CD4-positive, alpha-beta T cell treated with Interleukin-17A for 4 hours (primary cell): Measurements from ENCODE around the gene NCEH1.

Experiments used
- DNase-seq: peaks from one replicate; pipeline ENCODE4 v3.0.0-alpha.2; 2020; ENCODE audit warnings: mixed read lengths

NCEH1 gene

DNA sequence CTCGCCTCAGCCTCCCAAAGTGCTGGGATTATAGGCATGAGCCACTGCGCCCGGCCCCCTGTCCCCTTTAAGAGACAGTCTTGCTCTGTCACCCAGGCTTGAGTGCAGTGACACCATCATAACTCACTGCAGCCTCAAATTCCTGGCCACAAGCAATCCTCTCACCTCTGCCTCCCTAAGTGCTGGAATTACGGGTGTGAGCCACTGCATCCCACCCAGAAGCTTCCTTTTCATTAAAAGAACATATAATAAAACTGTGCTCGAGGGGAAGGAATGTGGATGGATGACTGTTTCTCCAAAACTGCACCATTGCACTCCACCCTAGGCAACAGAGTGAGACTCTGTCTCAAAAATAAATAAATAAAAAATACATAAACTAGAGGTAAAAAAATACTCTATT lies 70.1 kb downstream of the NCEH1 start:
- no peak for DNase-seq

DNA sequence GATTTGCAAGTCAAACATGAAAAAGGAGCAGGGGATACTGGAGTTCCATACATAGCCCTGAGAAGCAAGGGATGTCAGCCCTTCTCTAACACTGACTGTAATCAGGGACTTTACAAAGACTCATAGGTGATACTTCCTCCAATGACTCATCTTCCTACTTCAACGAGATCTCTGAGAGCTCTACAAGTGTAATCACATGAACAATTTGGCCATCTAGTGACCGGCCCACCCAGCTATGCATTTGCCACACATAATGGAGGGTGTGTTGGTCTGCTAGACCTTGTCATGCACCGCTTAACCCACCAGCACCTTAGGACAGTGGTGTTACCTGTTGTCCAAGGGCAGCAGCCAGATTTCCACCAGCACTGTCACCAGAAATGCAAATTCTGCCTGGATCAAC lies 75.3 kb downstream of the NCEH1 start:
- DNase-seq = no peak

DNA sequence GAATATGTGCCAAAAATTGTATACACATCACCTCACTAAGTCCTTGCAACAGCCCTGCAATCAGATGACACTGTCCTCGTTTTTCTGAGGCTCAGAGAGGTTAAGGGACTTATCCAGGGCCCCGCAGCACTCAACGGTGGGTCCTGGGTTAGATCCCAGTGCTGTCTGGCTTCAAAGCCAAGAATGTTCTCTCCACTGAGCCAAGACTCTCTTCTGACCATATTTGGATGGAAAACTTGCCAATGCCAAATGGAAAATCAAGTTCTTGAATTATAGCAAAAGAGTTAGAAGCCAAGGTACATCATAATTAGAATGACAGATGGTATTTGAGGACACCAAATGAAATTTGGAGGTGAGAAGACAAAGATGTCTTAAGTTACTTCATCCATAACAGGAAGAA lies 75.9 kb downstream of the NCEH1 start:
- no peak for DNase-seq

DNA sequence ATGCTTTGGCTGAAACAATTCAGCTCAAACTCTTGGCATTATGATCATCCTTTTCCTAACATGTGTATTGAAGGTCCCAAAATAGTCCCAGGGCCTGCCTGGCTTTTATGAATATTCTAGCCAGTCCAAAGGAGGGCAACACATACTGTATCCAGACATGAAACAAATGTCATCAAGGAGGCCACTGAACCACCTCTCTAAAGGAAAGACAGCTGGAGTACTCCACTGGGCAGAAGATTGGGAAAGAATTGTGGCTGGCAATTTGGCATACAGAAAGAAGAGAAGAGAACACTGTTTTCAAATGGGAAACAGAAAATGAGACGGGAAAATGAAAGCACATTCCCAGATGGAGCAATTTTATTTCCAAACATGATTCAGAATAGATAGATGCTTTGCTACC lies 80.6 kb downstream of the NCEH1 start:
- no peak for DNase-seq

DNA sequence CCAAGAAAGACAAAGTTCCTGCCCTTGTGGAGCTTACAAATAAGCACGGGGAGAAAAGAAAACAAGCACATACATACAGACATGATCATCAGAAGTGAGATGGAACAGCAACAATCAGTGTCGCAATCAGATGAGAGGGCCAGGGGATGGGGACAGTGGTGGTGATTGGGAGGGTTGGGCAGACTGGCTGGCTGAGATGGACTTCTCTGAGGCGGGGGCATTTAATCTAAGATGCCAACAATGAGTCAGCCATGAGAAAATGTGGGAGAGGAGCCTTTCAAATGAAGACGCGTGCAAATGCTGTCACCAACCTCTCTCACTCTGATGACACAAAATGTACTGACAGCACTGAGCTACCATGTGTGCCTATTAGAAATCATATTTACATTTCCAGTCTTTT lies 81.4 kb downstream of the NCEH1 start:
- DNase-seq = no peak

DNA sequence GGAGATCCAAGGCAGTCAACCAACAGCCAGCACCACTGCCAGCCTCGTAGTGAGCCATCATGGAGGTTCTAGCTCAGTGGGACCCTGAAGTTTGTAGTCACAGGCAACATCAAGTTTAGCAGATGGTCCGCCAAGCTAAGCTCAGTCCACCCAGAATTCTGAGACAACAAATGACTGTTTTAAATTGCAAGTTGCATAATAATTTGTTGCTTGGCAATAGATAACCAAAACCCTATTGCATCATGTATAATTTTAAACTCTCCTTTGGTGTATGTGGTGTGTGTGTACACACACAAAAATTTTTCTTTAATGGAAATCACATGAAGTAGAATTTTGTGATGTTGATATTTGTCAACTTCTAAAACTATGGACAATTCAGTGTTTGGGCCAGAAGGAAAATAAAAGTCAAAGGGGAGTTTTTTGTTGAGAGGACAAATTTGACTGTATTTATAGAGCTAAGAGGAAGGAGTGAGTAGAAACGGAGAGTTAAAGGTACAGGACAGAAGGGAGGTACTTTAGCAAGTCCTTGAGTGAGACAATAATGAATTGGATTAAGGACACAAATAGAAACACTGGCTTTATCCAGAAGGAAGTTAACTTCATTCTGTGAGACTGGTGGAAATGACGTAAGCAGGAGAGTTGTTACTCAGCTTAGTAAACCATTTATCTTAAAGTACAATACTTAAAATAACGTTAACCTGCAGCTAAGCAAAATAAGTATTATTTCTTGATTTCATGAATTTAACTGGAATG lies 83.6 kb downstream of the NCEH1 start:
- no peak for DNase-seq

DNA sequence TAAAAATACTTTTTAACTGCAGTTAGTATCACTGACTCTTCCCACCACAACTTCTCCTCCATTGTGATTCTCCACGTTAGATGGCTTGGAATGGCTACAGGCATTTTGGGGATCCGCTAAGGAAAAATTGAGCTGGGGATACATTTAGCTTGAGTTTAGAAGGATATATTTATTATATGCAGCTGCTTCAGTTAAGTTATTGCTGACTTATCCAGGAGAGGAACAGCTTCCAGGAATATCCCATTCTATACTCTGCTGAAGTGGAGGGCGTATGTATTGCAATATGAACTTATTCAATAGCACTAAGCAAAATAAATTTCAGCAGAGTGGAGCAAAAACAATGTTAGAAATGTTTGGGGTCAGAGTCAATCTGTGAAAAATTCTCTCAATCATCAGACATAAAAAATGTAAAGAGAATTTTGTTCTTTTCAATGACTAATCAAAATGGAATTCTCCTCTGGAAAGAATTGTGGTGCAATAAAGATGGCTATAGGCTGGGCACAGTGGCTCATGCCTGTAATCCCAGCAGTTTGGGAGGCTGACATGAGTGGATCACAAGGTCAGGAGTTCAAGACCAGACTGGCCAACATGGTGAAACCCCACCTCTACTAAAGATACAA lies 84.7 kb downstream of the NCEH1 start:
- no peak for DNase-seq

DNA sequence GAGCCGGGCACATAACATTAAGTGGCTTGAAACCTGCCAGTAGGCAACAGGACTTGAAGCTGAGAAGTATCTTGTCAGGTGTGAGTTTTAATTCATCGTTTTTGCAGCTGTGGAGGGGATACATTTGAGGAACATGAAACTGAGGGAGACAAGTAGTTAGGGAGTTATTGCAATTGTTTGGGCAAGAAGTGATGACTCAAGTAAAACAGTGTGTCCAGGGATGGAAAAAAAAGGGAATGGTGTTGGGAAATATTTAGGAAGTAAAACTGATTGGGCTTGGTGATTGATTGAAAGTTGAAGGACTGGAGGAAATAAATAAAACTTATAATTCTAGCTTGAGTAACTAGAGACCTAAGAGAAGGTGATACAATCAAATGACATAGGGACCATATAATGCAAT lies 85.5 kb downstream of the NCEH1 start:
- no peak for DNase-seq

DNA sequence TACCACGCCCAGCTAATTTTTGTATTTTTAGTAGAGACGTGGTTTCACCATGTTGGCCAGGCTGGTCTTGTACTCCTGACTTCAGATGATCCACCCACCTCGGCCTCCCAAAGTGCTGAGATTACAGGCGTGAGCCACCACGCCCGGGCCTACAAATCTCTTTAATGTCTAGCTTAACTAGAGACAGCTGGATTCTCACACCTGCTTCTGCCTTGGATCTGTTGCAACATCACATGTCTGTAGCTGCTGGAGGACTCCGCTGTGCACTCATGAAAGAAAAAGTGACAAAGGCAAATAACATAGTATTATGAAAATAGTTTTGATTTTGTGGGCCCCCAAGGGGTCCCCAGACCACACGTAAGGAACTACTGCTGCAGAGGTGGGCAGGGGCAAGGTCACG lies 85.9 kb downstream of the NCEH1 start:
- DNase-seq = no peak

DNA sequence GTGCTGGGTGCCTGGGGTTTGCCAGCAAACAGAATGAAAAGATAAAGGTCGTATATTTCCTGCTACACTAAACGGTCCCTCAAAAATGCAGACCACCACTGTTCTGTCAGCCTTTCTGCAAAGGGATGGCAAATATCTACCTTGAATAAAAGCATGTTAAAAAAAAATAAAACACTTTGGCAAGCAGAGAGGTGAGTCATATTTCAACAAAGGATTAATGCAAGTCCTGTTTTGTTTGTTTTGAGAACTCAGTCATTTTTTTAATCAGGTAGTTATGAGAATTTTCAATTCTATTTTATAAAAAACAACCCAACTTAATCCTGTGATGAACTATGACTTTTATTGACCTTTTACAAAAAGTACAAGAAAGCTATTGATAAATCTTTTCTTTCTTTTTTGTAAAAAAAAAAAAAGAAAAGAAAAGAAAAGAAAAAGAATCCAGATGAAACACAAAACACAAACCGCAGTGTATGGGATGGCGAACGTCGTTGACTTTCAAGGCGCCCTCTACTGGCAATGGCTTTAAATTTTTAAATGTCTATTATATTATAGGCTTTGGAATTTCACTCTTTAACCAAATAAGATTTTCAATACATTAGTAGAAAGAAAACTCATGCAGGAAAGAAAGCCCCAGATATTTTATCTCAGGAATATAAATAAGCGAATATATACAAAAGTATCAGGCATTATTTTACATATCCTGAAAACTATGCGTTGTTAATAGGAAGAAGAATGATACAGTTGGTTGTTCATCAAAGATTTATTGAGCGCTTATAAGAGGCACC lies 87.8 kb downstream of the NCEH1 start:
- DNase-seq = peak; percentile 65

DNA sequence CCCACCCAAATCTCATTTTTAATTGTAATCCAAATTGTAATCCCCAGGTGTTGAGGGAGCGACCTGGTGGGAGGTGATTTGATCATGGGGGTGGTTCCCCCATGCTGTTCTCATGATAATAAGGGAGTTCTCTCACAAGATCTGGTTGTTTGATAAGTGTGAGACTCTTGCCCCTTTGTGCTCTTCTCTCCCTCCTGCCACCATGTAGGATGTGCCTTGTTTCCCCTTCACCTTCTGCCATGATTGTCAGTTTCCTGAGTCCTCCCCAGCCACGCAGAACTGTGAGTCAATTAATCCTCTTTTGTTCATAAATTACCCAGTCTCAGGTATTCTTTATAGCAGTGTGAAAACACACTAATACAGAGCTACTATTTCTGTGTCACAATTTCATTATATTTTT lies 88.7 kb downstream of the NCEH1 start:
- no peak for DNase-seq

DNA sequence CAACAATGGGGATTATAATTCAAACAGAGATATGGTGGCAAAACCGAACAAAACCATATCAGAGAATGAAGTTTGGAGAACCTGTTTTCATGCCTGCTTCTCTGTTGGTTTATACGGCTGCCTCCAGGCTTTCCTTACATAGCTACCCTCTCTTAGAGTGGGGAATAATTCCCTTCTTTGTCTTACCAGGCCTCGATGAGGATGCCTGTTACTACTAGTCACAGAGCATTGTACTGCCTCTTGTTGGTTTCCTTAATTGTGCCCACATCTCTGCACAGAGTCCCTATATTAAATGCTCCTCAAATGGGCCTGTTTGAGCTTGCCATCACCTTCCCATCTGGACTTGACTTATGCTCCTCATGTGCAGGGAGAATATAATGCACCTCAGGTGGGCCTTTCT lies 92.9 kb downstream of the NCEH1 start:
- DNase-seq = no peak

DNA sequence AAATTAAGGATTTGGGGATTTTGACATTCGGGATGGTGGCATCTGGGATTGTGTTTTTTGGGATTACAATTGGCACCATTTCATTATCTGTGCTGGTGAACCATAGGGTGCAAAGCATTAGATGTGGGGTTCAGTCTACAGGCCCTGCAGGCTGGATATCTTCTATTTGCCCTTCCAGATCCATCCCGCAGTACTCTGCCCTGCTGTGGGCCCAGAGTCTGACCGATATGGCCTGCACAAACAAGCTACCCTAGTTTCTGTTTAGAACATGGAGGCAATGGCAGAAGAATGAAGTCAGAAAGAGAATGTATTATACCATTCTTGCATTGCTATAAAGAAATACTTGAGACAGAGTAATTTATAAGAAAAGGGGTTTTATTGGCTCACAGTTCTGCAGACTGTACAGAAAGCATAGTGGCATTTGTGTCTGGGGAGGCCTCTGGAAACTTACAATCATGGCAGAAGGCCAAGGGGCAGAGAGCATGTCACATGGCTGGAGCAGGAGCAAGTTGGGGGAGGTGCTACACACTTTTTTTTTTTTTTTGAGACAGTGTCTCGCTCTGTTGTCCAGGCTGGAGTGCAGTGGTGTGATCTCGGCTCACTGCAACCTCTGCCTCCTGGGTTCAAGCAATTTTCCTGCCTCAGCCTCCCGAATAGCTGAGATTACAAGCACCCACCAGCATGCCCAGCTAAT lies 93.7 kb downstream of the NCEH1 start:
- DNase-seq = no peak

DNA sequence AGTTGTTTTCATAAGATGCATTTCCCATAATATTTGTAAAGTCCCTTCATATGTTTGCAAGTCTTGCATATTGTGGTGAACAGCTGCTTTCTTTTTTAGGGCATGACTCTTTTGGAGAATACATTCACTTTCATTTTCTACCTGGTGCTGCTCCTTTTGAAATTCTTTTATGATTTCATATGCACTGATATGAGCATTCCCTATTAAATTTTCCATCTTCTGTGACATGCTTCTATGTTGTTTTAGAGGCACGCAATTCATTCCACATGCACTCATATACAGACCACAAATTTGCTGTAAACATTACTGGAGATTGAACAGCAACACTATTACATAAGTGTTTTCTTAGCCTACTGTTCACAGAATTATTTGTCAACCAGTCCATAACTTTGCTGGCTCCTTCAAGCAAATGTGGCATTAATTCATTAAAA lies 94.8 kb downstream of the NCEH1 start:
- DNase-seq = no peak

DNA sequence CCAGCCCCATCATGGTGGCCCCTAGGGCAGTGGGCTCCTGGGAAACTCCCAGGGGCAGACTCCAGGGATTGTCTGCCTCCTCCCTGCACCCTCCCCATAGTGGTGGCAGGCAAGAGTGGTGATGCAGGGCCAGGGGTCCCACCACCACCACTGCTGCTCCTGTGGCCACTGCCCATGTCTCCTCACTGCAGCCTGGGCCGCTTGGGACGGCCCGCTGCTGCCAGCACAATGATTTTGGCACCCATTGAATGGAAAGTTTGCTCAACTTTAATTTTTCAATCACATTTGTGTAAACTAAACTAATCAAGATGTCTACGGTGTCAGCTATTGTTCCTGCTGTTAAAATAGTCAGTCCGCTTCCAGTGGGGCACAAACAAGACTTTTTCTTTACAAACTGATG lies 95.6 kb downstream of the NCEH1 start:
- no peak for DNase-seq

DNA sequence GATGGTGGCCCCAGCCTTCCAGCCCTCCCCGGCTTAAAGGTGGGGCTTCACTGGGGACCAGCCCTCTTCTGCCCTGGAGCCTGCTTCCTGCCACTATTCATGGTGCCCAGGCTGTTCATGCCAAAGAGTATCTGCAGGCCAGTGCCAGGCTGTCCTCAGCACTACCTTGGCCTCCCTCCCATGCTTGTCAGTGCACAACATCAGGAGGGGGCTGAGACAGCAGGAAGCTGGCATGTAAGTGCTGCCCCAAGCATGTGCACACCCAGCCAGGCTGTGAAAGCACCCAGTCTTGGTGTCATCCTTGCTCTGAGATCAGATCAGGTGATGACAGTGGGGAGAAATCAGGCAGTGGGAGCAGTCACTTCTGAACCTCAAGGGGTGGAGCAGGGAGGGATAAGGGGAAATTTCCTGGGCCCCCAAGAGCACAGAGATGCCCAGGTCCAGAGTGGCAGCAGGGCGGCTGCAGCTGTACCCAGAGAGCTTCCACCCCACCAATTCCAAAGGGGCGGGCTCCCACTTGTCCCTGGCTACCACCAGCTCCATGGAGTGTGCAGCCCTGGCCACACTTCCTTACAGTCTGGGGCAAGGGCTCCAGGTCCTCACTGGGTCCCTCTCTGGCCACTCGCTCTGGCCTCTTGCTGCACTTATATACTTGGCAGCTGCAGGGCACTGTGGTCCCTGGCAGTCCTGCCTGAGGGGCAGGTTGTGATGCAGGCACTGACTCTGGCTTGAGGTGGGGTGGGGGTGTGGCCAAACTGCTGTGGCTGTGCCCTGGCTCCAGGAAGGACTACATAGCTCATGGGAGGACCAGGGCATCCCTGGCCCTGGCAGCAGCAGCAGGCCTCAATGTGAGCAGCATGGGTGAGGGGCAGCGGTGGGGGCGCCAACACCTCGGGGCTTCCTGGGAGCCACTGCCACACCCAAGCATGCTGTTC lies 96.3 kb downstream of the NCEH1 start:
- no peak for DNase-seq

DNA sequence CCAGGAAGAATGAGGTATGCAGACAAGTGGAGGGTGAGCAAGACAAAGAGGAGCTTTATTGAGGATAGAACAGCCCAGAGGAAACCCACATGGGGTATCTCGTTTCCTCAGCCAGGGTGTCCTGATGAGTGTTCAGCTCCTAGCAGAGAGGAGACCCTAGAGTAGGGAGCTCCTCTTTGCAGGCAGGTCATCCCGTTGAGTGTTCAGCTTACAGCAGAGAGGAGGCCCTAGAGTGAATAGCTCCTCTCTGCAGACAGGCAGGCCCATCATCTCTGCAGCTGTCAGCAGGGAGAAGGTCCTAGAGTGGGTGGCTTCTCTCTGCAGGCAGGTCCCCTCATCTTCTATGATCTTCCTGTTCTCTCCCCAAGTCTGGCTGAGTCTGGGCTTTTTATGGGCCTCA lies 97.0 kb downstream of the NCEH1 start:
- DNase-seq = no peak

DNA sequence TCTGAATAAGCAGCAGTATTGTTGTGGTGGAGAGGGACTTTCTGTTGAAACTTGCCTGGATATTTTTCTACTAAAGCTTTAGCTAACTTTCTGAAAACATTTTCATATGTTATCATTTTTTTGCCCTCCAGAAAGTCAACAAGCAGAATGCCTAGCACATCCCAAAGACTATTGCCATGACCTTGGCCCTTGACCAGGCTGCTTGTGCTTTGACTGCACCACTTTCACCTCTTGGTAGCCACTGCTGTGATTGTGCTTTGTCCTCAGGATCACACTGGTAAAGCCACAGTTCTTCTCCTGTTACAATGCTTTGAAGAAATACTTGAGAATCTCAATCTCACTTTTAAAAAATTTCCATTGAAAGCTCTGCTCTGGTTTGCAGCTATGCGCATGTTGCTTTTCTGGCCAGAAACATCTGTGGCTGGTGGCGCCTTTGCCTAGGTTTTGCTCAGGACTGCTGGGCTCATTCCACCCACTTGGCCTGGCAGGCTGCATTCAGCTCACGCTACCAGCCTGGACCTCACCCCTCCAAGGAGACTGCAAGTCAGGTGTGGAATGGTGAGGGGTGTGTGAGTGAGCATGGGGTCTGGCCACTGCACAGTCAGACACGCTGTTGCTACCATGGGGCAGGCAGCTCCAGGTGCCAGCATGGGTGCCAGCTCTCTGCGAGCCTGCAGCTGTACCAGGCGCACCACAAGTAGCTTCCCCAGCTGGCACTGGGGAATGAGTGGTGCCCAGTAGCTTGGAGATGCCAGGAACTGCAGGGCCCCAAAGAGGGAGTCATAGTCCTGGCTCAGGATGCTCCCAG lies 97.8 kb downstream of the NCEH1 start:
- DNase-seq = no peak

DNA sequence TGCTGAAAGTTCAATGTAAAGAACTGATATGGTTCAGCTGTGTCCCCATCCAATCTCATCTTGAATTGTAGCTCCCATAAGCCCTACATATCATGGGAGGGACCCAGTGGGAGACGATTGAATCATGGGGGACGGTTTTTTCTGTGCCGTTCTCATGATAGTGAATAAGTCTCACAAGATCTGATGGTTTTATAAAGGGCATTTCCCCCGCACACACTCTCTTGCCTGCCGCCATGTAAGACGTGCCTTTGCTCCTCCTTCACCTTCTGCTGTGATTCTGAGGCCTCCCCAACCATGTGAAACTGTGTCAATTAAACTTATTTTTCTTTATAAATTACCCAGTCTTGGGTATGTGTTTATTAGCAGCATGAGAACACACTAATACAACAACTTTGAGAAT lies 101.1 kb downstream of the NCEH1 start:
- no peak for DNase-seq

DNA sequence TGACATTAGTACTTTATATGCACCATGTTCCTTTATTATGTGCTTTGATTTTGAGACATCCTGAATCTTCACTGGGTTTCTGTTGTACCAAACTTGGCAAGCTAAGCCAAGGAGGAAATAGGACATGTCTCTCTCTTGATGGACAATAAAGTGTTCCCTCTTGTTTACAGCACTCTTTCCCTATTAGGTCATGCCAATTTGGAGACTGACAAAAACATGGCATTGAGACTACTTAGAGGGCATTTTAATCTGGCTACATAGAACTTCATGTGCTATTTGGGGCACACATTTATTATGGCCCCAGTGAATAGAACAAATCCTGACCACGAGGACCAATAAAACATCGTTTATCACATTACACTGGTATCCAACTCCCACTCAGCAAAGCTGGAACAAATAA lies 102.3 kb downstream of the NCEH1 start:
- no peak for DNase-seq
